ENCODE results near the gene SOS2.

The SOS2 gene

GRCh38 chr14:50072395-50072794 is 159.0 kb downstream of the SOS2 start:
- no peaks in the 10 kb centered on the region for H3K9me3 ChIP-seq (ENCODE audit: low read length)
- no peak for TF ChIP-seq EZH2 (IDR thresholded peaks at IDR 0.05; ENCODE audit: borderline replicate concordance, low read length)
- TF ChIP-seq CTCF (IDR thresholded peaks at IDR 0.05; ENCODE audit: low read length), result no peak

GRCh38 chr14:50070840-50071548 is 160.4 kb downstream of the SOS2 start:
- H3F3A ChIP-seq (ENCODE audit: insufficient read depth, low read length), result no peaks in the 10 kb centered on the region
- H3K79me2 ChIP-seq (ENCODE audit: insufficient read depth, low read length), result no peaks in the 10 kb centered on the region
- TF ChIP-seq EZH2 (IDR thresholded peaks at IDR 0.05; ENCODE audit: borderline replicate concordance, low read length), result no peak
- no peak for TF ChIP-seq CTCF (IDR thresholded peaks at IDR 0.05; ENCODE audit: low read length)
- H3K27ac ChIP-seq (ENCODE audit: low read depth, low read length, poor library complexity, severe bottlenecking), result no peak overlapping the region
- no peaks in the 10 kb centered on the region for H3K9me2 ChIP-seq (ENCODE audit: low read depth, low read length)
- no peak overlapping the region for H3K4me3 ChIP-seq (ENCODE audit: low read depth, low read length, poor library complexity, severe bottlenecking)
- no peaks in the 10 kb centered on the region for H3K9me3 ChIP-seq (ENCODE audit: low read length)
- H3K4me2 ChIP-seq (ENCODE audit: low read length), result no peak overlapping the region
- H4K20me1 ChIP-seq (ENCODE audit: insufficient read depth, low read length), result no peaks in the 10 kb centered on the region
- H3K9ac ChIP-seq (ENCODE audit: low read length), result no peak overlapping the region
- no peaks in the 10 kb centered on the region for H3K27me3 ChIP-seq (ENCODE audit: insufficient read depth, low read length)
- no peaks in the 10 kb centered on the region for H3K4me1 ChIP-seq (ENCODE audit: insufficient read depth, low read length, severe bottlenecking)
- no peak overlapping the region for H2AFZ ChIP-seq (ENCODE audit: low read length)
- H3K36me3 ChIP-seq (ENCODE audit: insufficient read depth, low read length), result no peaks in the 10 kb centered on the region

More at GRCh38 chr14:50072395-50072794, 159.0 kb downstream of the SOS2 start:
- H3K9me2 ChIP-seq (ENCODE audit: low read depth, low read length), result no peaks in the 10 kb centered on the region
- H3K79me2 ChIP-seq (ENCODE audit: insufficient read depth, low read length), result no peaks in the 10 kb centered on the region
- no peaks in the 10 kb centered on the region for H3K4me1 ChIP-seq (ENCODE audit: insufficient read depth, low read length, severe bottlenecking)
- no peak overlapping the region for H3K4me3 ChIP-seq (ENCODE audit: low read depth, low read length, poor library complexity, severe bottlenecking)
- no peak overlapping the region for H3K4me2 ChIP-seq (ENCODE audit: low read length)
- H3K36me3 ChIP-seq (ENCODE audit: insufficient read depth, low read length), result no peaks in the 10 kb centered on the region
- H4K20me1 ChIP-seq (ENCODE audit: insufficient read depth, low read length), result no peaks in the 10 kb centered on the region
- no peaks in the 10 kb centered on the region for H3K27me3 ChIP-seq (ENCODE audit: insufficient read depth, low read length)
- H2AFZ ChIP-seq (ENCODE audit: low read length), result no peak overlapping the region
- H3K27ac ChIP-seq (ENCODE audit: low read depth, low read length, poor library complexity, severe bottlenecking), result no peak overlapping the region
- H3K9ac ChIP-seq (ENCODE audit: low read length), result no peak overlapping the region
- H3F3A ChIP-seq (ENCODE audit: insufficient read depth, low read length), result no peaks in the 10 kb centered on the region

- Histone ChIP-seq H3K9me3 (ENCODE audit: low read length) (no peaks in the 10 kb centered on the region), H3K27ac (ENCODE audit: low read depth, low read length, poor library complexity, severe bottlenecking) (no peak overlapping the region), H3K9ac (ENCODE audit: low read length) (no peak overlapping the region), H3K4me2 (ENCODE audit: low read length) (no peak overlapping the region), H3K79me2 (ENCODE audit: insufficient read depth, low read length) (no peaks in the 10 kb centered on the region), H3F3A (ENCODE audit: insufficient read depth, low read length) (no peaks in the 10 kb centered on the region), H3K36me3 (ENCODE audit: insufficient read depth, low read length) (no peaks in the 10 kb centered on the region), H3K27me3 (ENCODE audit: insufficient read depth, low read length) (no peaks in the 10 kb centered on the region), H3K9me2 (ENCODE audit: low read depth, low read length) (no peaks in the 10 kb centered on the region), H3K4me3 (ENCODE audit: low read depth, low read length, poor library complexity, severe bottlenecking) (no peak overlapping the region), H4K20me1 (ENCODE audit: insufficient read depth, low read length) (no peaks in the 10 kb centered on the region), H2AFZ (ENCODE audit: low read length) (no peak overlapping the region), H3K4me1 (ENCODE audit: insufficient read depth, low read length, severe bottlenecking) (peaks cover 2% of the 10 kb centered on the region)
- no peak for TF ChIP-seq CTCF (IDR thresholded peaks at IDR 0.05; ENCODE audit: low read length)
- TF ChIP-seq EZH2 (IDR thresholded peaks at IDR 0.05; ENCODE audit: borderline replicate concordance, low read length), result no peak
Measured at GRCh38 chr14:50070230-50070629, 161.1 kb downstream of the SOS2 start.
